ENCODE data around the gene SLCO2A1.

The SLCO2A1 gene

DNA sequence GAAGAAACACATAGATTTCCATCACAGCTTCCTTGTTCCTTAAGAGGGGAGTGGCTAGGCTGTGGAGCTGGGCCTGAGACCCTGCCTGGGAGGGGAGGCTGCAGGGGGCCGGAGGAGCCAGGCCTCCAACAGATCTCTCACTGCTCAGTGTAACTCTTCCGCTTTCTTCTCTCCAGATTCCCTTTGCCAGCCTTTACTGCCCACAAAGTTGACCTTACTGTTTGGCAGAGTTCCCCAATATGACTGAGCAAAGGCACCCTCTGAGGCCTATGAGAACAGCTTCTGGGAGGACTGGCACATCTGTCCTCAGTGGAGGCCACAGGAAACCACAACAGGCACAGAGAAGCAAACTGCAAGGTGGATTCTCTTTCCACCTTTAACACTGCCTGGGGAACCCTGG is 38.1 kb downstream of the SLCO2A1 start:
- DNase-seq (ENCODE audit: low spot score), result no peak
- TF ChIP-seq, protein P1, sequence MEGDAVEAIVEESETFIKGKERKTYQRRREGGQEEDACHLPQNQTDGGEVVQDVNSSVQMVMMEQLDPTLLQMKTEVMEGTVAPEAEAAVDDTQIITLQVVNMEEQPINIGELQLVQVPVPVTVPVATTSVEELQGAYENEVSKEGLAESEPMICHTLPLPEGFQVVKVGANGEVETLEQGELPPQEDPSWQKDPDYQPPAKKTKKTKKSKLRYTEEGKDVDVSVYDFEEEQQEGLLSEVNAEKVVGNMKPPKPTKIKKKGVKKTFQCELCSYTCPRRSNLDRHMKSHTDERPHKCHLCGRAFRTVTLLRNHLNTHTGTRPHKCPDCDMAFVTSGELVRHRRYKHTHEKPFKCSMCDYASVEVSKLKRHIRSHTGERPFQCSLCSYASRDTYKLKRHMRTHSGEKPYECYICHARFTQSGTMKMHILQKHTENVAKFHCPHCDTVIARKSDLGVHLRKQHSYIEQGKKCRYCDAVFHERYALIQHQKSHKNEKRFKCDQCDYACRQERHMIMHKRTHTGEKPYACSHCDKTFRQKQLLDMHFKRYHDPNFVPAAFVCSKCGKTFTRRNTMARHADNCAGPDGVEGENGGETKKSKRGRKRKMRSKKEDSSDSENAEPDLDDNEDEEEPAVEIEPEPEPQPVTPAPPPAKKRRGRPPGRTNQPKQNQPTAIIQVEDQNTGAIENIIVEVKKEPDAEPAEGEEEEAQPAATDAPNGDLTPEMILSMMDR (IDR thresholded peaks at IDR 0.05; ENCODE audit: extremely low read depth, missing control alignments), result no peak

DNA sequence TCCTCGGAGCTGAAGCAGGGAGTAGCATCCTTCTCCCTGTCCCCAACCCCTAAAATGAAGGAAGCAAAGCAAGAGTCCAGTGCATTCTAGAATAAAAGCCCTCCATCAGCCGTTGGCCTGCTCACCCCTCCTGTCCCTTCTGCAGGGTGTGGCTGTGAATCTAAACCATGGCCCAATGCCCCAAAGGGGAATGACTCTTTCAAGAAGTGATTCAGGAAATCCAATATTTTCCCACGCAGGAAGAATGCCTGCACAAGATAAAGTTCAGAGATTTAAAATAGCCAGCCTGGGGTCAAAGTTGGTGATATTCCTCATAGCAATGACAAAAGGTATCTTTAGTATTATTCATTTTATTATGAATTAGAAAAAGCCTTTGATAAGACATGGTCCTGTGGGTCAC is 38.5 kb downstream of the SLCO2A1 start:
- TF ChIP-seq, protein P1 (IDR thresholded peaks at IDR 0.05; ENCODE audit: extremely low read depth, missing control alignments), result no peak
- DNase-seq (ENCODE audit: low spot score), result no peak

DNA sequence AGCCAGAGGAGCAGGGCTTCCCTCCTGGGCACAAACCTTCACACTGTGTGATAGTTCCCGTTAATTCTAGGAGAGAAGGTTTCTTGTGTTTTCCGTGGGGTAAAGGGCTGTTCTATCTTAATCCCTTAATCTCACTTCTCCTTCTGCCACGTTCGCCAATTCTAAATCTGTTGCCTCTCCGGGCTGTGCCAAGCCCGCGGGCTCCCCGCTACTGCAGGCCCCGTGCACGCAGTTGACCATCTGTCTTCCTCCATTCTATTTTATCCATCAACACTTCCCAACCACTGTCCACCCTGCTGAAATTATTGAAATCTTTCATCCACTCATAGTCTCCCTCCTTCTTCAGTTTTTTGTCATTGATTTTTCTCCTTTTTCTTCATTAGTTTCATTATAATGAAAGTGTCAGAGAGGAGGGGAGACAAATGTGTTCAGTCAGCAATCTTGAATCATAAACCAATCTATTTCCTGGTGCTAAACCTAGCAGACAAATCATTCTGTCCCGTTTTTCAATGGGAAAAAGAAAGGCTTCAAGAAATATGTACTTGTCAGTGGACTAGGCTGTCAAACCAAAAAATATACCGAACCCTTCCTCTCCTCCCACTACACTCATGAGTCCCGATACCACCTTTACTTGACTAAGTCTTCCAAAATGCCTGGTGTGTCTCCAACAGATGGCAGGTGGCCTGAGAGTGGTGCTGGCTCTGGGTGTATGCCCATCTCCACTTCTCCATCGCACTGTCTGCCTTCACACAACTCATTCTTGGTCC is 39.6 kb downstream of the SLCO2A1 start:
- TF ChIP-seq, protein P1 (IDR thresholded peaks at IDR 0.05; ENCODE audit: extremely low read depth, missing control alignments), result no peak
- no peak for DNase-seq (ENCODE audit: low spot score)

DNA sequence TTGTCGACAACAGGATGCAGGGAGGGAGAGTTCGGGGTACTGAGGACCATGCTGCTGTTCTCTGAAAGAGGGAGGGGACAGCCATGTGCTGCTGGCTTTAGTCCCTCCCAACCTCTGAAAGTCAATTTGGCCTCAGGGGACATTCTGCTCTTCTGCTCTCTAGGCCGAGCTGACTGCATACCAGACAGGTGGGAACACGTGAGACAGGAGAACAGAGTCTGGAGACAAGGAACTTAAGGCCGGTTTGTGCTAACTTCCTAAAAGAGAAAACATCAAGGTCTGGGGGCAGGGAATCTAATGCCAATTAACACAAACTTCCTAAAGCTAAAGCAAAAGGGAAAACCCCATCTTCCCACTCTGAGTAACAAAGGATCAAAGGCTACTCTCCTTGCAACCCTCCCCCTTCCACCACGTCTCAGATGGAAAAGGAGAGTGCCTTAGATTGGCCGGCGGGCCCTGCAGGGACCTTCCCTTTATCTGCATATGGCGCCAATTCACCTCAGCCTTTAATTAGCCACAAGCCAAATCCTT is 41.0 kb downstream of the SLCO2A1 start:
- no peak for DNase-seq (ENCODE audit: low spot score)
- TF ChIP-seq, protein P1 (IDR thresholded peaks at IDR 0.05; ENCODE audit: extremely low read depth, missing control alignments), result no peak

DNA sequence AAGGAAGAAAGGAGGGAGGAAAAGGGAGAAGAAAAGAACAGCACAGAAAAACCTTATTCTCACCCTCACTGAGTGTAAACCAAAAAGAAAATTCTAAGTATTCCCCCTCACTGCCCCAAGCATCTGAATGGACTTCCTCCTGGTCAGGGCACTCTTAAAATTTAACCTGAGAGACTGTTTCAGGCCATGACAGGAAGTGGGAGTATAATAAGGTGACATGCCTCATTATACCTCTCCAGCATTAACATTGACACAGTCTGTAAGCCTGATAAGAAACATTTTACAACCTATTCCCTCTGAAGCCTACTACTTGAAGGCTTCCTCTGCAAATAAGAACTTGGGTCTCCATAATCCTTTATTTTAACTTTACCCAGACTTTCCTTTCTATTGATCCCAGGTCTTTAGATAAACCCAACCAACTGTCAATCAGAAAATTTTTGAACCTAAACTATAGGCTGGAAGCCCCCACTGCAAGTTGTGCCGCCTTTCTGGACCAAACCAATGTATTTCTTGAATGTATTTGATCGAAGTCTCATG is 41.7 kb downstream of the SLCO2A1 start:
- TF ChIP-seq, protein P1 (IDR thresholded peaks at IDR 0.05; ENCODE audit: extremely low read depth, missing control alignments), result no peak
- DNase-seq (ENCODE audit: low spot score), result no peak

DNA sequence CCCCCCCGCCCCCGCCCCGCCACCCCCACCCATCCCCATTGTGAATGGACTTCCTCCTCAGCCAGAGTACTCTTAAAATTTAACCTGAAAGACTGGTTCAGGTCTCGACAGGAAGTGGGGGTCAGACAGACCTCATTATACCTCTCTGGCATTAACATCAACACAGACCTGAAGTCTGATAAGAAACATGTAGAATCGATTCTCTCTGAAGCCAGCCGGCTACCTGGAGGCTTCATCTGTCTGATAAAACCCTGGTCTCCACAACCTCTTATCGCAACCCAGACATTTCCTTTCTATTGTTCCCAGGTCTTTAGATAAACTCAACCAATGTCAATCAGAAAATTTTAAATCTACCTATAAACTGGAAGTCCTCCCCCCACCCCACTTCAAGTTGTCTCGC is 42.6 kb downstream of the SLCO2A1 start:
- TF ChIP-seq, protein P1 (IDR thresholded peaks at IDR 0.05; ENCODE audit: extremely low read depth, missing control alignments), result no peak
- DNase-seq (ENCODE audit: low spot score), result no peak

DNA sequence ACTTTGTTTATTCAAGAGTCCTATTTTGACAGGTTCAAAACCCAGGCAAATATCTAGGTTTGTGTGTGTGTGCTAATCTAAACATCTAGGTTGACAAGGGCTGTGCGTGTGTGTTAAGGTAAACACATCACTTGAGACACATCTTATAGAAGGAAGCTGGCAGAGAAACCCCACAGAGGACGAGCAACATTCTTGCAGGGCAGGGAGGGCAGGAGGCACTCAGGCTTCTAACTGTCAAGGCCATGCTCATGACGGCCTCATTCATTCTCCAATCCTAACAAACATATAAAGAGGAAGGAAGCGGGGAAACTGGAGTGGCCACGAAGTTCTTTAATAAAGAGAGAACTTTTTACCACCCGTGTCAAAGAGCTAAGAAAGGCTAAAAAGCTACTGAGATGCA is 43.4 kb downstream of the SLCO2A1 start:
- DNase-seq (ENCODE audit: low spot score), result no peak
- TF ChIP-seq, protein P1 (IDR thresholded peaks at IDR 0.05; ENCODE audit: extremely low read depth, missing control alignments), result no peak
